WERI-Rb-1 (cell line): ENCODE data around the gene SHC3.

Experiments
- DNase-seq: peaks from one replicate; pipeline ENCODE4 v3.0.0-alpha.2; 2020
- H3K27ac ChIP-seq: fragments of 250-450 bp; sonication (Bioruptor Pico); 2 replicates; pipeline ENCODE4 v1.5.1; 2020; ENCODE audit warnings: mild to moderate bottlenecking, moderate library complexity
- H3K27me3 ChIP-seq: fragments of 250-450 bp; sonication (Bioruptor Pico); 2 replicates; pipeline ENCODE4 v1.5.1; 2021; ENCODE audit warnings: mild to moderate bottlenecking, low read depth, moderate library complexity; ENCODE audit not compliant: insufficient read depth, severe bottlenecking
- H3K36me3 ChIP-seq: fragments of 250-450 bp; sonication (Bioruptor Pico); 2 replicates; pipeline ENCODE4 v1.5.1; 2020; ENCODE audit warnings: mild to moderate bottlenecking, moderate library complexity
- H3K4me3 ChIP-seq: 2 replicates; pipeline ENCODE4 v1.5.1; 2011; ENCODE audit warnings: low read depth, mild to moderate bottlenecking, control low read depth, low read length
- H3K9me3 ChIP-seq: fragments of 250-450 bp; sonication (Bioruptor Pico); 2 replicates; pipeline ENCODE4 v1.5.1; 2021; ENCODE audit warnings: mild to moderate bottlenecking, moderate library complexity; ENCODE audit not compliant: severe bottlenecking
- CTCF ChIP-seq: IDR thresholded peaks from 2 replicates; pipeline ENCODE4 v1.5.1; 2011; ENCODE audit warnings: low read depth, mild to moderate bottlenecking, control low read depth, inconsistent platforms, low read length

The SHC3 gene

GRCh38 chr9:89039664-89040063 is 139.0 kb downstream of the SHC3 start:
- Histone ChIP-seq H3K27ac (no peak overlapping the region), H3K36me3 (no peaks in the 10 kb centered on the region), H3K27me3 (no peaks in the 10 kb centered on the region), H3K4me3 (no peak overlapping the region), H3K9me3 (no peaks in the 10 kb centered on the region)
- DNase-seq: no peak
- TF ChIP-seq CTCF: no peak

GRCh38 chr9:89039104-89039465 is 139.5 kb downstream of the SHC3 start:
- Histone ChIP-seq H3K9me3 (no peaks in the 10 kb centered on the region), H3K27ac (no peak overlapping the region), H3K36me3 (no peaks in the 10 kb centered on the region), H3K4me3 (no peak overlapping the region), H3K27me3 (no peaks in the 10 kb centered on the region)
- no peak for DNase-seq
- no peak for TF ChIP-seq CTCF

GRCh38 chr9:89038382-89039103 is 140.1 kb downstream of the SHC3 start:
- TF ChIP-seq CTCF: no peak
- no peak overlapping the region for H3K27ac ChIP-seq
- no peak overlapping the region for H3K4me3 ChIP-seq
- DNase-seq: no peak
- H3K36me3 ChIP-seq: no peaks in the 10 kb centered on the region
- H3K9me3 ChIP-seq: no peaks in the 10 kb centered on the region
- H3K27me3 ChIP-seq: no peaks in the 10 kb centered on the region

- H3K36me3 ChIP-seq: no peaks in the 10 kb centered on the region
- no peak for TF ChIP-seq CTCF
- H3K27me3 ChIP-seq: no peaks in the 10 kb centered on the region
- no peak overlapping the region for H3K27ac ChIP-seq
- no peaks in the 10 kb centered on the region for H3K9me3 ChIP-seq
- no peak for DNase-seq
- no peak overlapping the region for H3K4me3 ChIP-seq
These were observed 140.7 kb downstream of the SHC3 start for GRCh38 chr9:89037891-89038290.

- H3K9me3 ChIP-seq: no peaks in the 10 kb centered on the region
- no peak for DNase-seq
- TF ChIP-seq CTCF: no peak
- no peak overlapping the region for H3K4me3 ChIP-seq
- no peaks in the 10 kb centered on the region for H3K27me3 ChIP-seq
- no peak overlapping the region for H3K27ac ChIP-seq
- no peaks in the 10 kb centered on the region for H3K36me3 ChIP-seq
These were observed 141.3 kb downstream of the SHC3 start for GRCh38 chr9:89037346-89037745.

GRCh38 chr9:89036891-89037290 is 141.7 kb downstream of the SHC3 start:
- no peaks in the 10 kb centered on the region for H3K36me3 ChIP-seq
- H3K27ac ChIP-seq: no peak overlapping the region
- H3K27me3 ChIP-seq: no peaks in the 10 kb centered on the region
- DNase-seq: no peak
- TF ChIP-seq CTCF: no peak
- no peaks in the 10 kb centered on the region for H3K9me3 ChIP-seq
- H3K4me3 ChIP-seq: no peak overlapping the region
